Measurements from ENCODE around the gene PHKB. TPM values are rescaled to one million over a fixed set of nuclear protein-coding genes. Genes with fewer than 3 reads are reported as not detected.

The PHKB gene
- total RNA-seq, 1 donor from 2014 or later, result 109 TPM

DNA sequence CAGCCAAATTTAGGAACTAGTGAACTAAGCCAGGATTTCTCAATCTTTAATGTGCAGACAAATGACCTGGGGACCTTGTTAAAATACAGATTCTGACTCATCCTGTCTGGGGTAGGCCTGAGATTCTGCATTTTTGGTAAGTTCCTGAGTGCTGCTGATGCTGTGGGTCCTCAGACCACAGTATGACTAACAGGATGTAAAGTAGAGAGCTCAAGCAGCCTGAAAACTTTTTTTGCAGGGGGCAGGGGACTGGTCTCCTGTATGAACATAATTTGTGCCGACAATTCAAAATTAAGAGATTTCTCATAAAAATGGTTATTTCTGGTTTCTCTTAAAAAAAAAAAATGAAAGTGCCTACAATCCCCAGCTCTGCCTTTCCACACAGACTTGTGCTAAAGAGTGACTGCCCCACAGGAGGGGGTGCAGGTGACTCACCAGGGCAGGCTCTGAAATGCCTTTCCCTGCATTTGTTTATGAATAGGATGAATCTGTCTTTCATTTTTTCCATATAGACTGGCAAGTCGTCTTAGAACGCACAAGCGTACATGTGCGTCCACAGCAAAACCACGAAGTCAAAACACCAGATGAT is 271.5 kb downstream of the PHKB start:
- Mint-ChIP-seq H3K4me3 (no peak overlapping the region), H3K9me3 (no peaks in the 10 kb centered on the region), H3K36me3 (no peaks in the 10 kb centered on the region), H3K27me3 (ENCODE audit: insufficient read depth, low read depth) (no peaks in the 10 kb centered on the region), H3K4me1 (peaks cover 16% of the 10 kb centered on the region), H3K27ac (no peak overlapping the region)
- H3K27ac ChIP-seq, result no peak overlapping the region
- no peak overlapping the region for H3K4me3 ChIP-seq
- no peak overlapping the region for H3K9ac ChIP-seq
- no peak overlapping the region for H3K4me2 ChIP-seq
- no peaks in the 10 kb centered on the region for H3K36me3 ChIP-seq
- TF ChIP-seq, protein P1, sequence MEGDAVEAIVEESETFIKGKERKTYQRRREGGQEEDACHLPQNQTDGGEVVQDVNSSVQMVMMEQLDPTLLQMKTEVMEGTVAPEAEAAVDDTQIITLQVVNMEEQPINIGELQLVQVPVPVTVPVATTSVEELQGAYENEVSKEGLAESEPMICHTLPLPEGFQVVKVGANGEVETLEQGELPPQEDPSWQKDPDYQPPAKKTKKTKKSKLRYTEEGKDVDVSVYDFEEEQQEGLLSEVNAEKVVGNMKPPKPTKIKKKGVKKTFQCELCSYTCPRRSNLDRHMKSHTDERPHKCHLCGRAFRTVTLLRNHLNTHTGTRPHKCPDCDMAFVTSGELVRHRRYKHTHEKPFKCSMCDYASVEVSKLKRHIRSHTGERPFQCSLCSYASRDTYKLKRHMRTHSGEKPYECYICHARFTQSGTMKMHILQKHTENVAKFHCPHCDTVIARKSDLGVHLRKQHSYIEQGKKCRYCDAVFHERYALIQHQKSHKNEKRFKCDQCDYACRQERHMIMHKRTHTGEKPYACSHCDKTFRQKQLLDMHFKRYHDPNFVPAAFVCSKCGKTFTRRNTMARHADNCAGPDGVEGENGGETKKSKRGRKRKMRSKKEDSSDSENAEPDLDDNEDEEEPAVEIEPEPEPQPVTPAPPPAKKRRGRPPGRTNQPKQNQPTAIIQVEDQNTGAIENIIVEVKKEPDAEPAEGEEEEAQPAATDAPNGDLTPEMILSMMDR (IDR thresholded peaks at IDR 0.05), result no peak
- no peak for TF ChIP-seq EZH2phosphoT487 (IDR thresholded peaks at IDR 0.05)
- TF ChIP-seq EZH2 (IDR thresholded peaks at IDR 0.05), result no peak
- no peaks in the 10 kb centered on the region for H3F3A ChIP-seq (ENCODE audit: low read depth)
- no peaks in the 10 kb centered on the region for H4K20me1 ChIP-seq (ENCODE audit: low read depth)
- no peaks in the 10 kb centered on the region for H3K9me3 ChIP-seq (ENCODE audit: low read depth)
- H2AFZ ChIP-seq (replicated peaks), result no peak overlapping the region
- no peaks in the 10 kb centered on the region for H3K27me3 ChIP-seq
- DNase-seq (ENCODE audit: low spot score), result no peak
- H3K4me1 ChIP-seq, result no peaks in the 10 kb centered on the region
- no peaks in the 10 kb centered on the region for H3K79me2 ChIP-seq (ENCODE audit: low read depth)

DNA sequence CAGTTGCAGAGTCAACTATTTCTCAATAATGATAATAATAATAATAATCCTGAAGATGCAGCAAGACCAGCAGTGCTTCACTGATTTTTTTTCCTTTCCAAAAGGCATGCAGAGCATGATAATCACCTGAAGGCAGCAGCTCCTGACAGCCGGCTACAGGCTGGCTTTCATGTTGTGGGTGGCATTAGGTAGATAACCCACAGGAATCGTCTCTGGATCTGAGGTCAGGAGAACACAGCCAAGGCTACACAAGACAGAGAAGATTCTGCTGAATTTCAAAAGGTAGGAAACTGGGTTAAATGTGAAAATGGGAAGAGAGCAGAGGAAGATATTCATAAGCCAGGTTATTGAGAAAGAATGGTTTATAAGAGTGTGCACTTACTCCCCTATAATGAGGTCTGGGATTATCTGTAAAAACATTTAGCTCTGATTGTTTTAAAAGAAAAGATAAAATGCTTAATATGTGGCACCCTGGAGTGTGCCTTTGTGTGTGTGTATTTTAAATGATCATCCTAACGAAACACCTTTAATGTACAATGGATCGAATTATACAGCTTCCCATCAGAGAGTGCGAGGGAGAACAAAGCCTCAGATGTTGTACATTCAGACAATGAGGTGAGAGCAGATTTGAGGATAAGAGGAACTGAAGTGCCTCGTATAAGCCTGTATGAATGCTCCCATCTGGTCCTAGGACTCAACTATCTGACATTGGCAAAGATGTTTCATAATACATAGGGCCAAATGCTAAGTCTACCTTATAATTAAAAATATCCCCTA is 273.1 kb downstream of the PHKB start:
- H3K4me3 ChIP-seq, result no peak overlapping the region
- TF ChIP-seq, protein P1 (IDR thresholded peaks at IDR 0.05), result no peak
- TF ChIP-seq EZH2 (IDR thresholded peaks at IDR 0.05) (no peak), EZH2phosphoT487 (IDR thresholded peaks at IDR 0.05) (no peak)
- H3K4me1 Mint-ChIP-seq, result peaks cover 16% of the 10 kb centered on the region
- H3K27ac Mint-ChIP-seq, result no peak overlapping the region
- DNase-seq (ENCODE audit: low spot score), result no peak
- H3K27me3 ChIP-seq, result no peaks in the 10 kb centered on the region
- no peaks in the 10 kb centered on the region for H3K36me3 Mint-ChIP-seq
- no peak overlapping the region for H3K27ac ChIP-seq
- H3K9me3 Mint-ChIP-seq, result peaks cover 4% of the 10 kb centered on the region
- no peaks in the 10 kb centered on the region for H3K79me2 ChIP-seq (ENCODE audit: low read depth)
- H3K4me1 ChIP-seq, result no peaks in the 10 kb centered on the region
- H2AFZ ChIP-seq (replicated peaks), result no peak overlapping the region
- no peak overlapping the region for H3K4me2 ChIP-seq
- H4K20me1 ChIP-seq (ENCODE audit: low read depth), result no peaks in the 10 kb centered on the region
- no peak overlapping the region for H3K9ac ChIP-seq
- no peaks in the 10 kb centered on the region for H3K9me3 ChIP-seq (ENCODE audit: low read depth)
- H3F3A ChIP-seq (ENCODE audit: low read depth), result no peaks in the 10 kb centered on the region
- H3K27me3 Mint-ChIP-seq (ENCODE audit: insufficient read depth, low read depth), result no peaks in the 10 kb centered on the region
- H3K4me3 Mint-ChIP-seq, result no peak overlapping the region
- H3K36me3 ChIP-seq, result no peaks in the 10 kb centered on the region

- Histone ChIP-seq H3K4me3 (no peak overlapping the region), H3K27ac (no peak overlapping the region), H3K79me2 (ENCODE audit: low read depth) (no peaks in the 10 kb centered on the region), H4K20me1 (ENCODE audit: low read depth) (no peaks in the 10 kb centered on the region), H3K9ac (no peak overlapping the region), H3F3A (ENCODE audit: low read depth) (no peaks in the 10 kb centered on the region), H3K4me1 (no peaks in the 10 kb centered on the region), H3K27me3 (no peaks in the 10 kb centered on the region), H3K4me2 (no peak overlapping the region), H3K36me3 (no peaks in the 10 kb centered on the region), H3K9me3 (ENCODE audit: low read depth) (no peaks in the 10 kb centered on the region), H2AFZ (replicated peaks) (peak overlapping the region; percentile 52)
- TF ChIP-seq EZH2phosphoT487 (IDR thresholded peaks at IDR 0.05) (no peak), EZH2 (IDR thresholded peaks at IDR 0.05) (no peak)
- TF ChIP-seq, protein P1 (IDR thresholded peaks at IDR 0.05), result no peak
- peaks cover 16% of the 10 kb centered on the region for H3K4me1 Mint-ChIP-seq
- H3K27ac Mint-ChIP-seq, result no peak overlapping the region
- H3K4me3 Mint-ChIP-seq, result no peak overlapping the region
- H3K27me3 Mint-ChIP-seq (ENCODE audit: insufficient read depth, low read depth), result no peaks in the 10 kb centered on the region
- no peaks in the 10 kb centered on the region for H3K36me3 Mint-ChIP-seq
- no peak for DNase-seq (ENCODE audit: low spot score)
- H3K9me3 Mint-ChIP-seq, result peaks cover 8% of the 10 kb centered on the region
These were observed 274.0 kb downstream of the PHKB start for GRCh38 chr16:47734987-47735594.

Data from neural progenitor cell (in vitro differentiated cells).